C4-2B (cell line): ENCODE data around the gene SLC8A1.

ENCODE experiments used
- H3K27ac ChIP-seq: fragments of 450-650 bp; 2 replicates; pipeline ENCODE4 v1.5.1; 2017
- ZFX ChIP-seq: fragments of 450-650 bp; IDR thresholded peaks from 2 replicates; pipeline ENCODE4 v1.6.1; 2017
- TF ChIP-seq, protein P1 (sequence below): fragments of 450-650 bp; conservative IDR thresholded peaks from 2 replicates; pipeline ENCODE4 v1.5.1; 2017; ENCODE audit warnings: mild to moderate bottlenecking

SLC8A1 gene

DNA sequence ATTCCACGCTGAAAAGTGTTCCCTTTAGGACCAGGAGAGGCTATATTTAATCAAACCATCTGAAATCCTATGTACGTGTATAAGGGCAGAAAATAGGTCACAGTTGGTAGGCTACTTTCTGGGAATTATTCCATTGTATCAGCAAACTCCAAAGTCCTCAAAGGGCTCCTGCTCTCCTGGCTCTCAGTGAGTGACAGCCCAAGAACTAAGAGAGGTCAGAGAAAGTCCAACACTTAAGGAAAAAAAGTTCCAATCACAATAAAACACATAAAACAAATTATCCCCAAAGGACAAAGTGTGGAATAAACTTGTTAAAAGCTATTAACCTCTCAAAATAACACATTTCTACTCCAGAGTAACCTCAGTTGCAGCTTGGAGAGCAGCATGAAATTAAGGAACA is 183.3 kb downstream of the SLC8A1 start:
- H3K27ac ChIP-seq: no peak overlapping the region
- TF ChIP-seq ZFX: no peak
- TF ChIP-seq, protein P1, sequence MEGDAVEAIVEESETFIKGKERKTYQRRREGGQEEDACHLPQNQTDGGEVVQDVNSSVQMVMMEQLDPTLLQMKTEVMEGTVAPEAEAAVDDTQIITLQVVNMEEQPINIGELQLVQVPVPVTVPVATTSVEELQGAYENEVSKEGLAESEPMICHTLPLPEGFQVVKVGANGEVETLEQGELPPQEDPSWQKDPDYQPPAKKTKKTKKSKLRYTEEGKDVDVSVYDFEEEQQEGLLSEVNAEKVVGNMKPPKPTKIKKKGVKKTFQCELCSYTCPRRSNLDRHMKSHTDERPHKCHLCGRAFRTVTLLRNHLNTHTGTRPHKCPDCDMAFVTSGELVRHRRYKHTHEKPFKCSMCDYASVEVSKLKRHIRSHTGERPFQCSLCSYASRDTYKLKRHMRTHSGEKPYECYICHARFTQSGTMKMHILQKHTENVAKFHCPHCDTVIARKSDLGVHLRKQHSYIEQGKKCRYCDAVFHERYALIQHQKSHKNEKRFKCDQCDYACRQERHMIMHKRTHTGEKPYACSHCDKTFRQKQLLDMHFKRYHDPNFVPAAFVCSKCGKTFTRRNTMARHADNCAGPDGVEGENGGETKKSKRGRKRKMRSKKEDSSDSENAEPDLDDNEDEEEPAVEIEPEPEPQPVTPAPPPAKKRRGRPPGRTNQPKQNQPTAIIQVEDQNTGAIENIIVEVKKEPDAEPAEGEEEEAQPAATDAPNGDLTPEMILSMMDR: no peak

DNA sequence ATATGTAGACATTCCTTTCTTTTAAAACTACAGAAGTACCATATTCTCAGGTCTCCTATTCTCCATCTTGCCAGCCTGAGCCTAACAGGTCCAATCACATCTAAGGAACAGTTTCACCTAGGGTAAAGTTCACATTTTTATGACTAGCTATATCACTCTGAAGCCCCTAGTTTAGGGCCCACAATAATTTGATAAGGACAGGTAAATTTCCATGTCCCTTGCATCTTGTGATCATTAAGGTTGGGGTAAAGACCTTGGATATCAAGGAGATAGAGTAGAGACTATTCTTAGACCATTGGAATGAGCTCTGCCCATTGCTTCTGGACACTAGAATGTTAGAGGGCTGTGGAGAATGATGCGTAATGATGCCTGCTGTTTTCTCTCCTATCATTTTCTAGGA is 185.7 kb downstream of the SLC8A1 start:
- H3K27ac ChIP-seq: no peak overlapping the region
- TF ChIP-seq, protein P1: no peak
- no peak for TF ChIP-seq ZFX

DNA sequence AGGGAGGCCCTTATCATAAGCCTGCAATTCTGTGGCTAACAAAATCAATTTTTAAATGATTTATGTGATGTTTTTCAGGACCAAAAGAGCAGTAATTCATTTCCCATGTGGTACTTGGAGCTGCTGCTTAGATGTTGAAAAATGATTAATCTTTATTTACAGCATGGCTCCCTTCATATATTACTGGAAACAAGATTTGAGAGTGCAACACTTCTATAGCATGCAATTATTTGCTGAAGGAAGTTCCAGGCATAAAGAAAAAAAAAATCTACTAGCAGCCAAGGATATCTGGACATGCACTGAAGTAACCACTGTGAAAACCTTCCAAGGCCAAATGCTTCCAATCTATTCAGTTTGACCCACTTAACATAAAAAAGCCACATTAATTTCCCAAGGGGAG is 186.3 kb downstream of the SLC8A1 start:
- H3K27ac ChIP-seq: no peak overlapping the region
- no peak for TF ChIP-seq ZFX
- TF ChIP-seq, protein P1: no peak

DNA sequence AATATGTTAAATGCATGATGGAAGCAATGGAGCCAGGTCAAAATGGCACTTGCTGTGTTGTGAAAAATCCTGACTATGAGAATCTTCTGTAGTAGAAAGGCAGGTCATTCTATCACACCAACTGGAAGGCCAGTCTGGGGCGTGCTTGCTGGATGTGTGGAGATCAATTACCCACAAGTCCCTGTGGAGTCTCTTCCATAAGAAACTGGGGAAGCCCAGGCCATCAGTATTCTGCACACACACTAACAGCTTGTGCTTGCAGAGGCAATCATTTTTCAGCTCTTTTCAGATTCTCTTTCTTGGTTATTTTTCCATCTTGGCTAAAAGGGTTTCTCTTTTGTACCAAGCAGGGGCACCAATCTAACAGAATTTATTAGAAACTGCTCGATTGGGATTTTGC is 190.8 kb downstream of the SLC8A1 start:
- TF ChIP-seq, protein P1: no peak
- TF ChIP-seq ZFX: no peak
- no peak overlapping the region for H3K27ac ChIP-seq

DNA sequence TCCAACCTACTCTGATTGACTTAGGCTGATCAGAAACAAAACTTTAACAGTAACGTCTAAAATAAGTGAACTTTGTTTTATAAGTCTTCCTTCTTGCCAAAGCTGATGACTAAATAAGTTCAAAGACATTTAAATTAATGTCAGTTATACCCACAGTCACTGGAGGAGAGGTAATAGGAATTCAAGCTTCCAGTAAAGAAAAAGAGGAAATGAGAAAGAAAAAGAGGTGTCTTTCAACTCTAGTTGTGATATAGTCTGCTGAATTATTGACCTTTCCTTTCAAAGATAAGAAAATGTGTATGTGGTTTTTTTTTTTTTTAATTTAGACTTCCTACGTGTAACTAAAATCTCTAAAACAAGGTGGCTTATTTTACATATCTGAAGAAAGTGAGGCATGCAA is 191.5 kb downstream of the SLC8A1 start:
- TF ChIP-seq, protein P1: no peak
- TF ChIP-seq ZFX: no peak
- no peak overlapping the region for H3K27ac ChIP-seq

DNA sequence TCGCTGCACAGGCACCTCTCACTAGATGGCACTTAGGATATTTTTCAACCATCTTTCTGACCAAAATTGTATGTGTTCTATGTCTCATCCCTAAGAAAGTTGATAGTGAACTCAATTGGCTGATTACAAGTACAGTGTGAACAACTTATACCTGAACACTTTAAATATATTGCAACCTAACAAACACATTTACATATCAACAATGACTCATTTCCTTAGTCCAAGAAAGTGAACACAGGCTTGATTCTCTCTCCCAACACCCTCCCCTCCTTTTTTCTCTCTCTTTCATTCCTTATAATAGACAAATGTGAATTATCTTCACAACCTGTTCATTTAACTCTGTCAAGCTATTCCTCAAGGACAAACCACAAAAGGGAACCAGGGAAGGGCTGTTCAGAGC is 192.0 kb downstream of the SLC8A1 start:
- TF ChIP-seq ZFX: no peak
- TF ChIP-seq, protein P1: no peak
- no peak overlapping the region for H3K27ac ChIP-seq

DNA sequence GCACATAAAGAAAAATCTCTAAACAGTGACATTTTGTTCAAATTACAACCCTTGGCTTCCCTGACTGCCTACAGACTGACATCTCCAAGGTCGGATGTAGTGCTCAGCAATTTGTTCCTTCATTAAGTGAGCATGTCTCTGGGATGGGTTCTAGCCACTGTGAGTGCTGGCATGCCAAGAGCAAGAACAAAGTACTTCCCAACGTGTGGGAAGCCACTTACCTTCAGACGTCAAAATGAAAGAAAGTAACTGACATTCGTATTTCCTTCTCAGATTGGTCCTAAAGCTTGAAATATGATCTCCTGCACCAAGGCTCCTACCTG is 193.8 kb downstream of the SLC8A1 start:
- no peak for TF ChIP-seq ZFX
- TF ChIP-seq, protein P1: no peak
- no peak overlapping the region for H3K27ac ChIP-seq
